GM12864 (cell line): ENCODE results near the gene POLR2C.

ENCODE experiments used
- DNase-seq: peaks from one replicate; pipeline ENCODE4 v3.0.0-alpha.2; 2011; ENCODE audit warnings: low read depth
- H3K4me3 ChIP-seq: 2 replicates; pipeline ENCODE4 v1.5.1; 2011; ENCODE audit warnings: mild to moderate bottlenecking, low read depth, low read length, control low read depth
- CTCF ChIP-seq: IDR thresholded peaks from 2 replicates; pipeline ENCODE4 v1.5.1; 2011; ENCODE audit warnings: low read depth, mild to moderate bottlenecking, moderate library complexity, low read length, control low read depth, inconsistent platforms; ENCODE audit errors: missing control alignments

Gene POLR2C

GRCh38 chr16:57510016-57510871, 47.8 kb downstream of the POLR2C start:
- no peak for DNase-seq
- TF ChIP-seq CTCF = no peak

GRCh38 chr16:57512296-57513001, 50.0 kb downstream of the POLR2C start:
- DNase-seq = no peak
- H3K4me3 ChIP-seq = no peak overlapping the region
- no peak for TF ChIP-seq CTCF

More at GRCh38 chr16:57510016-57510871, 47.8 kb downstream of the POLR2C start:
- no peak overlapping the region for H3K4me3 ChIP-seq

- no peak for TF ChIP-seq CTCF
- H3K4me3 ChIP-seq = no peak overlapping the region
- DNase-seq = no peak
Observed at GRCh38 chr16:57513371-57514102, 51.1 kb downstream of the POLR2C start.

- DNase-seq = no peak
- no peak overlapping the region for H3K4me3 ChIP-seq
- TF ChIP-seq CTCF = no peak
Observed at GRCh38 chr16:57514371-57514770, 51.9 kb downstream of the POLR2C start.

- no peak overlapping the region for H3K4me3 ChIP-seq
- no peak for TF ChIP-seq CTCF
- DNase-seq = no peak
Observed at GRCh38 chr16:57514791-57515600, 52.5 kb downstream of the POLR2C start.

GRCh38 chr16:57516176-57516725, 53.8 kb downstream of the POLR2C start:
- DNase-seq = no peak
- no peak overlapping the region for H3K4me3 ChIP-seq
- no peak for TF ChIP-seq CTCF
